GM10248 (cell line): Measurements from ENCODE around the gene REN.

Experiments
- CTCF ChIA-PET: fragments of 300-600 bp; sonication (Branson Sonifier 250); formaldehyde crosslinking; extraction: SDS; loops from one replicate; lab custom pipeline; 2021; ENCODE audit warnings: antibody characterized with exemption; lab: Yijun Ruan, JAX
- POLR2A ChIA-PET: fragments of 350-650 bp; sonication (Branson Sonifier 250); formaldehyde crosslinking; extraction: SDS; loops from one replicate; lab custom pipeline; 2020; ENCODE audit warnings: antibody characterized with exemption; lab: Yijun Ruan, JAX
- DNase-seq: peaks from one replicate; pipeline ENCODE4 v3.0.0; 2012; ENCODE audit errors: extremely low spot score
- CTCF ChIP-seq: IDR thresholded peaks from 2 replicates; pipeline ENCODE4 v1.5.1; 2012; ENCODE audit warnings: mild to moderate bottlenecking, low read depth; ENCODE audit errors: extremely low read depth, missing control alignments, control extremely low read depth

Gene REN

GRCh38 chr1:204181116-204181515, 15.0 kb upstream of the REN start:
- CTCF ChIA-PET: interaction anchor here (1.9 kb wide), 1 partner anchor 17 kb away, joined by 6 read pairs; no protein-coding TSS in a partner anchor
- POLR2A ChIA-PET: no interaction called here
- DNase-seq: no peak
- no peak for TF ChIP-seq CTCF

- ChIA-PET CTCF (interaction anchor here (0.8 to 1.9 kb wide), 4 partner anchors 11 to 27 kb away, joined by 3 to 6 read pairs (median 4); no protein-coding TSS in a partner anchor), POLR2A (no interaction called here)
- no peak for TF ChIP-seq CTCF
- no peak for DNase-seq
Measured at GRCh38 chr1:204180133-204180532, 14.0 kb upstream of the REN start.

GRCh38 chr1:204178487-204179281, 12.5 kb upstream of the REN start:
- TF ChIP-seq CTCF: no peak
- DNase-seq: no peak
- POLR2A ChIA-PET: no interaction called here
- CTCF ChIA-PET: interaction anchor here (1.9 kb wide), 1 partner anchor 12 kb away, joined by 4 read pairs; no protein-coding TSS in a partner anchor

GRCh38 chr1:204177133-204177532, 11.0 kb upstream of the REN start:
- DNase-seq: no peak
- ChIA-PET POLR2A (no interaction called here), CTCF (interaction anchor here (0.9 to 1.9 kb wide), 3 partner anchors 14 to 48 kb away, joined by 3 to 4 read pairs (median 4); no protein-coding TSS in a partner anchor)
- no peak for TF ChIP-seq CTCF

GRCh38 chr1:204176049-204176448, 9.9 kb upstream of the REN start:
- TF ChIP-seq CTCF: no peak
- CTCF ChIA-PET: interaction anchor here (0.9 to 1.7 kb wide), 2 partner anchors 13 to 47 kb away, joined by 3 to 12 read pairs; no protein-coding TSS in a partner anchor
- POLR2A ChIA-PET: no interaction called here
- no peak for DNase-seq

DNA sequence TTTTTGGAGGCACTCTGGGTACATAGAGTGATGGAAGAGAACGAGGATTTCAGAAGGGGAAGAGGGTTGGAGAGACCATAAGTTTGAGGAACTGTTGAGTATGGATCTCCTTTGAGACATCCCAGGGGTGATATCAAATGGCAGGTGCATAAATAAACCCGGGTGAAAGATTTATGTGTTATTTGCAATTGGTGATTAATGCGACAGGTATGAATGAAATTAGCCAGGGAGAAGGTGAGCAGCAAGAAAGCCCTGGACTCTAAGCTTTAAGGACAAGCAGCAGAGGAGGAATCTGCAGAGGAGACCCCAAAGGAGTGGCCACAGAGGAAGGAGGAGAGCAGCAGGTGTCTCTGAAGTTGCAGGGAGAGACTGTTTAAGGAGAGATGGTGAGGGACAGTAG, 8.8 kb upstream of the REN start:
- ChIA-PET POLR2A (no interaction called here), CTCF (interaction anchor here (0.8 to 4.5 kb wide), 5 partner anchors 9 to 186 kb away, joined by 3 to 24 read pairs (median 3); partner anchors contain the start of gene REN)
- DNase-seq: no peak
- TF ChIP-seq CTCF: no peak
